Upper lobe of left lung (tissue), 6 donors: ENCODE measurements around the gene TMC7. TPM values are rescaled to one million over a fixed set of nuclear protein-coding genes. Genes with fewer than 3 reads are reported as not detected.

Source experiments
- ATAC-seq, 2 donors: fragments of 200-7000 bp; cut with Tn5 transposase; one replicate each; pipeline ENCODE4 v1.9.1; 2022; ENCODE audit warnings: mild to moderate bottlenecking in 2 of 2, moderate library complexity in 2 of 2; ENCODE audit not compliant: low FRiP score in 2 of 2
- DNase-seq, 2 donors: peaks; one replicate each; pipeline ENCODE4 v3.0.0-alpha.2; 2019 to 2020
- H3K27ac ChIP-seq, 4 donors: fragments of 200-600 bp; sonication (generic); one replicate each; pipeline ENCODE4 v1.5.1; 2016 to 2019
- H3K27me3 ChIP-seq, 4 donors: fragments of 200-600 bp; sonication (generic); one replicate each; pipeline ENCODE4 v1.5.1; 2017 to 2019
- H3K36me3 ChIP-seq, 4 donors: fragments of 200-600 bp; sonication (generic); one replicate each; pipeline ENCODE4 v1.5.1; 2016 to 2019
- H3K4me1 ChIP-seq, 4 donors: fragments of 200-600 bp; sonication (generic); one replicate each; pipeline ENCODE4 v1.5.1; 2018 to 2019
- H3K4me3 ChIP-seq, 4 donors: fragments of 200-600 bp; sonication (generic); one replicate each; pipeline ENCODE4 v1.5.1; 2017 to 2019; ENCODE audit warnings: mild to moderate bottlenecking in 2 of 4, moderate library complexity in 1 of 4
- H3K9me3 ChIP-seq, 4 donors: fragments of 200-600 bp; sonication (generic); one replicate each; pipeline ENCODE4 v1.5.1; 2018 to 2019
- CTCF ChIP-seq, 6 experiments: fragments of 450-650 bp in 4 of 6; fragments of 200-600 bp in 2 of 6; sonication (generic) in 2 of 6; IDR thresholded peaks; one replicate each; pipeline ENCODE4 v1.5.1; 2016 to 2019; ENCODE audit warnings: antibody characterized with exemption in 6 of 6
- EP300 ChIP-seq, 4 donors: sonication (generic); formaldehyde crosslinking; IDR thresholded peaks; one replicate each; pipeline ENCODE4 v1.5.1; 2017; ENCODE audit warnings: antibody characterized with exemption in 4 of 4, control low read depth in 2 of 4
- POLR2A ChIP-seq, 4 donors: fragments of 450-650 bp; IDR thresholded peaks; one replicate each; pipeline ENCODE4 v1.5.1; 2016 to 2017; ENCODE audit warnings: antibody characterized with exemption in 4 of 4, mild to moderate bottlenecking in 2 of 4
- POLR2AphosphoS5 ChIP-seq, 2 donors: sonication (generic); formaldehyde crosslinking; IDR thresholded peaks; one replicate each; pipeline ENCODE4 v1.5.1; 2017; ENCODE audit warnings: antibody characterized with exemption in 2 of 2
- WGBS, 2 donors: methylation state at CpG; one replicate each; pipeline ENCODE4 v1.1.5; 2017 to 2018; 5-methylcytosine and 5-hydroxymethylcytosine counted together
- total RNA-seq, 6 donors: library from RNA; depleted of rRNA in 4 of 6; stranded (reverse); fragments of >200 nt in 4 of 6; gene quantifications; one replicate each; pipeline versions ENCODE4 v1.1.0 to v1.2.1, GENCODE V29; 2016 to 2021
- donor health status: DM: no; HTN: no; CAD: no; lungs with moderate emphysema.
- donor health status: DM: no; HTN: yes; CAD: no; lungs with severe emphysema.

TMC7 gene
- total RNA-seq, 6 donors from 2014 or later = 4.5 to 11.5 (median 5.9) TPM

- Histone ChIP-seq H3K9me3 (no peaks in the 10 kb centered on the region), H3K36me3 (peaks cover 0 to 3% (median 0%) of the 10 kb centered on the region in 4 donors), H3K27me3 (no peaks in the 10 kb centered on the region), H3K27ac (no peak overlapping the region), H3K4me1 (no peaks in the 10 kb centered on the region), H3K4me3 (no peak overlapping the region)
- 82 to 88% methylated on average over 6 of the region's 6 CpGs for WGBS, 2 donors
- TF ChIP-seq POLR2AphosphoS5 (IDR thresholded peaks at IDR 0.05) (no peak), CTCF (IDR thresholded peaks at IDR 0.05) (no peak), EP300 (IDR thresholded peaks at IDR 0.05) (no peak), POLR2A (IDR thresholded peaks at IDR 0.05) (no peak)
- no peak for ATAC-seq
- no peak for DNase-seq
These were observed 46.2 kb downstream of the TMC7 start for GRCh38 chr16:19029980-19030379.

- Histone ChIP-seq H3K9me3 (peaks cover 0 to 6% (median 0%) of the 10 kb centered on the region in 4 donors), H3K27ac (no peak overlapping the region), H3K4me3 (no peak overlapping the region), H3K4me1 (no peaks in the 10 kb centered on the region), H3K36me3 (peaks cover 0 to 3% (median 0%) of the 10 kb centered on the region in 4 donors), H3K27me3 (no peaks in the 10 kb centered on the region)
- ATAC-seq (no peak), DNase-seq (no peak)
- TF ChIP-seq POLR2A (IDR thresholded peaks at IDR 0.05) (no peak), CTCF (IDR thresholded peaks at IDR 0.05) (no peak), EP300 (IDR thresholded peaks at IDR 0.05) (no peak), POLR2AphosphoS5 (IDR thresholded peaks at IDR 0.05) (no peak)
- WGBS, 2 donors = 74% methylated on average over 4 of the region's 4 CpGs
These were observed 48.0 kb downstream of the TMC7 start for GRCh38 chr16:19031738-19032137.

GRCh38 chr16:19033761-19034160 lies 50.0 kb downstream of the TMC7 start:
- peaks cover 0 to 9% (median 0%) of the 10 kb centered on the region in 4 donors for H3K9me3 ChIP-seq
- H3K36me3 ChIP-seq = peaks cover 0 to 3% (median 0%) of the 10 kb centered on the region in 4 donors
- no peak for DNase-seq
- TF ChIP-seq EP300 (IDR thresholded peaks at IDR 0.05) = no peak
- no peak for TF ChIP-seq POLR2A (IDR thresholded peaks at IDR 0.05)
- no peak for TF ChIP-seq POLR2AphosphoS5 (IDR thresholded peaks at IDR 0.05)
- TF ChIP-seq CTCF (IDR thresholded peaks at IDR 0.05) = no peak
- H3K27me3 ChIP-seq = no peaks in the 10 kb centered on the region
- 91 to 100% methylated on average over 1 of the region's 1 CpG for WGBS, 2 donors
- no peak for ATAC-seq
- no peaks in the 10 kb centered on the region for H3K4me1 ChIP-seq
- H3K4me3 ChIP-seq = no peak overlapping the region
- no peak overlapping the region for H3K27ac ChIP-seq

- Histone ChIP-seq H3K36me3 (peaks cover 0 to 4% (median 0%) of the 10 kb centered on the region in 4 donors), H3K9me3 (peaks cover 0 to 9% (median 0%) of the 10 kb centered on the region in 4 donors), H3K4me1 (no peaks in the 10 kb centered on the region), H3K27ac (no peak overlapping the region), H3K4me3 (no peak overlapping the region), H3K27me3 (no peaks in the 10 kb centered on the region)
- DNase-seq = no peak
- no peak for ATAC-seq
- WGBS, 2 donors = 88 to 100% methylated on average over 2 of the region's 2 CpGs
- TF ChIP-seq POLR2AphosphoS5 (IDR thresholded peaks at IDR 0.05) (no peak), CTCF (IDR thresholded peaks at IDR 0.05) (no peak), POLR2A (IDR thresholded peaks at IDR 0.05) (no peak), EP300 (IDR thresholded peaks at IDR 0.05) (no peak)
These were observed 56.7 kb downstream of the TMC7 start for GRCh38 chr16:19040400-19040799.

GRCh38 chr16:19044769-19045168 lies 61.0 kb downstream of the TMC7 start:
- no peaks in the 10 kb centered on the region for H3K4me1 ChIP-seq
- no peak overlapping the region for H3K27ac ChIP-seq
- no peaks in the 10 kb centered on the region for H3K27me3 ChIP-seq
- no peaks in the 10 kb centered on the region for H3K9me3 ChIP-seq
- no peak for TF ChIP-seq EP300 (IDR thresholded peaks at IDR 0.05)
- TF ChIP-seq CTCF (IDR thresholded peaks at IDR 0.05) = no peak
- no peak for TF ChIP-seq POLR2A (IDR thresholded peaks at IDR 0.05)
- TF ChIP-seq POLR2AphosphoS5 (IDR thresholded peaks at IDR 0.05) = no peak
- DNase-seq (no peak), ATAC-seq (no peak)
- no peak overlapping the region for H3K4me3 ChIP-seq
- H3K36me3 ChIP-seq = peaks cover 0 to 6% (median 2%) of the 10 kb centered on the region in 4 donors
- 92 to 96% methylated on average over 7 to 11 of the region's 11 CpGs for WGBS, 2 donors
